ENCODE data around the gene OR4M2.
"Not testable (repeated sequence)": the region's sequence is repeated elsewhere in the genome, so short reads cannot be mapped to it uniquely, and the experiment has no call there.

Gene OR4M2

GRCh38 chr15:22080227-22080626 is at the start of gene OR4M2:
TSS of gene OR4M2 (plus strand) at chr15:22080527. CDS start at chr15:22080625, 98 bp downstream.
- not testable (repeated sequence) for DNase-seq

- DNase-seq, result not testable (repeated sequence)
Observed at GRCh38 chr15:22069267-22069666, 11.1 kb upstream of the OR4M2 start.

- DNase-seq, result not testable (repeated sequence)
Observed at GRCh38 chr15:22081386-22081785, 1.1 kb downstream of the OR4M2 start.

- DNase-seq, result not testable (repeated sequence)
Observed at GRCh38 chr15:22098616-22099253, 18.4 kb downstream of the OR4M2 start.

GRCh38 chr15:22099289-22099891 is 19.1 kb downstream of the OR4M2 start:
- not testable (repeated sequence) for DNase-seq

GRCh38 chr15:22122033-22122432 is 41.7 kb downstream of the OR4M2 start:
- DNase-seq, result not testable (repeated sequence)
